GM19467 (cell line): ENCODE data around the gene ABCB4.
A peak's percentile ranks its signal among the peaks of the same experiment; 100 is the strongest.
"Not testable (repeated sequence)": the region's sequence is repeated elsewhere in the genome, so short reads cannot be mapped to it uniquely, and the experiment has no call there.

Experiments used
- ATAC-seq: cut with Tn5 transposase; IDR thresholded peaks from one replicate; pipeline ENCODE4 v1.9.1; 2021; ENCODE audit warnings: mild to moderate bottlenecking, moderate library complexity; ENCODE audit not compliant: unreplicated experiment

The ABCB4 gene

DNA sequence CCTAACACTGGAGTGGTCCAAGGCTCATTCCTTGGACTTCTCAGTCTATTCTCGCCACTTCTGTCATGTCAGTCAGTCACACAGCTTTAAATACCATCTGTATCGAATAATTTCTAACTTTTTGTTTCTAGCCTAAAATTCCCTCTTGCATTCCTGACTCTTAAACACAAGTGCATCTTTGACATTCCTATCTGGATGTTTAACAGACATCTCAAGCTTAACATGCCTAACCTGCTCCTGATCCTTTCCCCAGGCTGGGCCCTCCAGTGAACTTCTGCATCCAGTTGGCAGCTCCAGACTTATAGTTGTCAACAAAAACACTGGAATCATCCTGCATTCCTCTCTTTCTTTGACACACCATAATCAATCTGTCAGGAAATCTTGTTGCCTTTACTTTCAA, 4.5 kb upstream of the ABCB4 start:
- ATAC-seq: no peak

- no peak for ATAC-seq
Measured at GRCh38 chr7:87476179-87476557, 688 bp upstream of the ABCB4 start.

- peak; percentile 68 for ATAC-seq
Measured at GRCh38 chr7:87474533-87475358, 734 bp downstream of the ABCB4 start.

DNA sequence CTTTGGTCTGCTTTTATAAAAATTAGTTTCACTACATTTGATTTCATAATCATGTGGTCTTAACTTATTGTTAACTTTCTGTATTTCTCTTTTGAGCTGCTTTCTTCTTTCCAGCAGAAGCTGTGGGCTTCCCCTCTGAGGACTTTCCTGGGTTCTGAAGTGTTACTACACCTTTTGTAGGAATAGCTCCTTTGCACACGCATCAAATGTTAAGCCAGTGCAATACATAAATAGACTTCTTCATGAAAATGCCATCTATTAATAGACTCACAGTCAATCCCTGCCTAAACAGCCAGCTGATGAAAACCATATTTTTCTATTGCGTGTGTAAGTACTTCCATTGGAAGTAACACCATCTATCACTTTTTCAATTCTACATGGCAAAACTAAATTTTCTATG, 1.5 kb downstream of the ABCB4 start:
- ATAC-seq: peak; percentile 0

DNA sequence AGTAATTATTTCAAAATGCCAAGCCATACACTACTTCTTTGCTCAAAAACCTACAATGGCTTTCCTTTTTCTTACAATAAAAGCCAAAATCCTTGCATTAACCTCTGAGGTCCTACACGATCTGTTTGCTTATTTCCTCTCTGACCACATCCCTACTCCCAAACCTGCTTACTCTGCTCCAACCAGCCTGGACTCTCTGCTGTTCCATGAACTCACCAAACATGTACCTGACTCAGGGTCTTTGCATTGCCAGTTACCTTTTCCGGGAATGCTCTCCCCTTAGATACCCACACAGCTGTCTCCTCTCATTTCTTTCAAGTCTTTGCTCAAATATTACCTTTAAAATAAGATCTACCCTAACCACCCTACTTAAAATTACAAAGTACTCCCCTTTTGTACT, 2.3 kb downstream of the ABCB4 start:
- ATAC-seq: no peak

DNA sequence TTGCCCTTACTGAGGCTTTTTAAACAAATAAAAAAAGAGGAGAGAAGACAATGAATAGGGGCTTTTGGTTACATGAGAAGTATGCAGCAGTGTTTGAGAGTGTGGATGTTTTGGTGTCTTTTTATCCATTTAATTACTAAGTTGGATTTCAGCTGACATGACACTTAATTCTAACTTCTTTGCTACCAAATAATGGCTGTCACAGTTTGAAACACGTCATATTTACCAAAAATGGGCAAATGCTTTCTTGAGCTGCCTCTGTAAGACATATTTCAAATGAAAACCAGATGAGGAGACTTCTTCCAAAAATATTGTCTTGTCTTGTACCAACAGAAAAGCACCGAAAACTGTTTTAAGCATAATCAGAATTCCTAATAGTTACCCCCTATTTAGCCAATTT, 4.0 kb downstream of the ABCB4 start:
- no peak for ATAC-seq

DNA sequence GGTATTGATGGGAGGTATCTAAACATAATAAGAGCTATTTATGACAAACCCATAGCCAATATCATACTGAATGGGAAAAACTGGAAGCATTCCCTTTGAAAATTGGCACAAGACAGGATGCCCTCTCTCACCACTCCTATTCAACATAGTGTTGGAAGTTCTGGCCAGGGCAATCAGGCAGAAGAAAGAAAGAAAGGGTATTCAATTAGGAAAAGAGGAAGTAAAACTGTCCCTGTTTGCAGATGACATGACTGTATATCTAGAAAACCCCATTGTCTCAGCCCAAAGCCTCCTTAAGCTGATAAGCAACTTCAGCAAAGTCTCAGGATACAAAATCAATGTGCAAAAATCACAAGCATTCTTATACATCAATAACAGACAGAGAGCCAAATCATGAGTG, 6.3 kb downstream of the ABCB4 start:
- ATAC-seq: not testable (repeated sequence)

DNA sequence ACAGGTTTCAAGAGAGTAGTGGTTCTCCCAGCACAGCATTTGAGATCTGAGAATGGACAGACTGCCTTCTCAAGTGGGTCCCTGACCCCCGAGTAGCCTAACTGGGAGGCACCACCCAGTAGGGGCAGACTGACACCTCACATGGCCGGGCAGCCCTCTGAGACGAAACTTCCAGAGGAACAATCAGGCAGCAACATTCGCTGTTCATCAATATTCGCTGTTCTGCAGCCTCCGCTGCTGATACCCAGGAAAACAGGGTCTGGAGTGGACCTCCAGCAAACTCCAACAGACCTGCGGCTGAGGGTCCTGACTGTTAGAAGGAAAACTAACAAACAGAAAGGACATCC, 10.0 kb downstream of the ABCB4 start:
- not testable (repeated sequence) for ATAC-seq

- not testable (repeated sequence) for ATAC-seq
Measured at GRCh38 chr7:87464830-87465533, 10.5 kb downstream of the ABCB4 start.

DNA sequence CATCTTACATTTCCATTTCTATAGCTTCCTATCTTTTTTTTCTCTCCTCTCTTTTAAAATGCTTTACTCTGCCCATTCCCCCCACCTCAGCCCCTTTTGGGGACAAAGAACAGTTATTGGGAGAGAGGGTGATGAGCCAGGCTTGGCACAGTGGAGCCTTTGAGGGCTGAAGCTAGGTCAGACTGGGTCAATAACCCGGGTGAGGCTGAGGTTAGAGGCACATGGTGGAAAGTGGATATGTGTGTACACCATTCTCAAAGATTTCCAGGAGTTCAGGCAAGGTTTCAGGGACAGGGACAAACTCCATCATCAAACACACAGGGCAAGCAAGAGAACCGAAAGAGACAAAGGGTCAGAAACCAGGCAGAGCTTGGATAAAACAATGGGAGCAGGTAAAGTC, 11.5 kb downstream of the ABCB4 start:
- no peak for ATAC-seq

DNA sequence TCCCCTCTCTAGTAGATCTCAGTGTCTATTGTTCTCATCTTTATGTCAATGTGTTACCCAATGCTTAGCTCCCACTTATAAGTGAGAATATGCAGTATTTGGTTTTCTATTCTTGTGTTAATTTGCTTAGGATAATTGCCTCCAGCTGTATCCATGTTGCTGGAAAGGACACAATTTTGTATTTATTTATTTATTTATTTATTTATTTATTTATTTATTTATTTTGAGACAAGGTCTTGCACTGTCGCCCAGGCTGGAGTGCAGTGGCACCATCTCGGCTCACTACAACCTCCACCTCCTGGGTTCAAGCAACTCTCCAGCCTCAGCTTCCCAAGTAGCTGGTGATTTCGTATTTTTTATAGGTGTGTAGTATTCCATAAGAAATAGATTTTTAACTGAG, 15.0 kb downstream of the ABCB4 start:
- ATAC-seq: not testable (repeated sequence)

DNA sequence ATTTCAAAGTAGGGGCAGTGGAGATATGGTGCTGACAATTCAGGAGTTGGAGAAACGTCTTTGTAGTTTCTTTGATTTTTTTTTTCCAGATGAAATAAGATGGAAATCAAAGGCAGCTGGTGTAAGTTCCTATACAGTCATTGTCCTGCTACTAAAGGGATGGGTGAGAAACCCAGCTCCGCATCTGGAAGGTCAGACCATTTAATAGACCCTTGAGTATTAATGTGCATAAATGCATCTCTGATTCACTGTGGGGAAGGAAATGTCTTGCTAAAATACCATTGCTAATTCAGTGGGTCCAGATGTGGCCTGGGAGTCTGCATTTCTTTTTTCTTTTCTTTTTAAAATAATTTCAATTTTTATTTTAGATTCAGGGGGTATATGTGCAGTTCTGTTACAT, 15.5 kb downstream of the ABCB4 start:
- no peak for ATAC-seq

DNA sequence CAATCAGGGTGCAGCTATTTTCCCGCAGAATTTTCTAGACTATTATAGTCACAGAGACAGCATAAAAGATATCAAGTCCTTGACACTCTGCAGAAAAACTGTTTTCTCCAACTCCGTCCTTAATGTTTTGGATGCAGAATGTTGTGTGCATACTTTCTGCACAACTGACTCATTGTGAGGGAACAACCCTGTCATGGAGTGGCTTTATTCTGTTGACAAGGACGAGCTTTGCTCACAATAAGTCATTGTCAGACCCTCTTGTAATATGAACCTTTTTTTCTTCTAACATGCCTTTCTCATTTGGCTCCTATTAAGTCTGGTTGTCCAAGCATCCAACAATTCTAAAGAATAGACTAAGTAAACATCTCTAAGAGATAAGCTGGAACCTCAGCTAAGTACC, 17.3 kb downstream of the ABCB4 start:
- no peak for ATAC-seq

GRCh38 chr7:87456247-87456646, 19.2 kb downstream of the ABCB4 start:
- ATAC-seq: no peak

DNA sequence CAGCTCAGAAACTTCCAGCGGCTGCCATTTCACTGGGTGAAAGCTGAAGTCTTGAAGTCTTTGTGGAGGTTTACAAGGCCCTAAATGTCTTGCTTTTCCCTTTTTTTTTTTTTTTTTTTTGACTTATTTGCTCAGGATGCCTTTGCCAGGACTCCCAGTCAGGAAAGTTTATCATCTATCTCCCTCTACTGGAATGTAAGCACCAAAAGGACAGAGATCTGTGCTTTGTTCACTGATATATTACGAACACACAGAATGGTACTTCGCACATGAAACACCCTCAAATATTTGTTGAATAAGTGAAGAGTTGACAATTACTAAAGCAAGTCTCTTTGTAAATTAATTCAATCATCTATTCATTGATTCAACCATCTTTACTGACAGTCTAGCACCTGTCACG, 23.2 kb downstream of the ABCB4 start:
- no peak for ATAC-seq

GRCh38 chr7:87451187-87451586, 24.3 kb downstream of the ABCB4 start:
- ATAC-seq: no peak

DNA sequence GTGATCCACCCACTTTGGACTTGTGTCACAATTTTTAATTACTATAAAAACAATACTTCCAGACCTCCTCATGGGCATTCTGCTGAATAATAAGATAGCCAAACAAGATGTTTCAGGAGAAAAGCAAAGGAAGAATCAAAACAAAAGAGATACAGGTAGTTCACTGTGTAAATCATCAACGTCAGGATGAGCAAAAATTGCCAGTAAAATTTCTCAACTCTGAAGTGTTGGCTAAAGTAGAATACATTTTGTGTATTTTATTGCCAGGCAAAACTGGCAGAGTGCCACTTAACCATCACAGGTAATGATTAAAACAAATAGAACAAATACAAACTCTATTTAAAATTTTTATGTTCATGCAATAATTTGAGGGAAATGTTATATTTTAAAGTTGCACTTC, 24.8 kb downstream of the ABCB4 start:
- no peak for ATAC-seq

- no peak for ATAC-seq
Measured at GRCh38 chr7:87448388-87448787, 27.1 kb downstream of the ABCB4 start.

- no peak for ATAC-seq
Measured at GRCh38 chr7:87447116-87447635, 28.3 kb downstream of the ABCB4 start.

GRCh38 chr7:87445897-87446296, 29.6 kb downstream of the ABCB4 start:
- ATAC-seq: peak; percentile 82

- no peak for ATAC-seq
Measured at GRCh38 chr7:87435546-87435945, 39.9 kb downstream of the ABCB4 start.

- no peak for ATAC-seq
Measured at GRCh38 chr7:87432536-87432935, 42.9 kb downstream of the ABCB4 start.
